Measurements from ENCODE around the gene CACNA1I. TPM values are rescaled to one million over a fixed set of nuclear protein-coding genes. Genes with fewer than 3 reads are reported as not detected.

CACNA1I gene
- total and polyA plus RNA-seq, 2 of the 8 experiments (the other 6 are each of a cell fraction or from before 2014, with no cell fraction given) = 0.77 to 1.2 TPM

DNA sequence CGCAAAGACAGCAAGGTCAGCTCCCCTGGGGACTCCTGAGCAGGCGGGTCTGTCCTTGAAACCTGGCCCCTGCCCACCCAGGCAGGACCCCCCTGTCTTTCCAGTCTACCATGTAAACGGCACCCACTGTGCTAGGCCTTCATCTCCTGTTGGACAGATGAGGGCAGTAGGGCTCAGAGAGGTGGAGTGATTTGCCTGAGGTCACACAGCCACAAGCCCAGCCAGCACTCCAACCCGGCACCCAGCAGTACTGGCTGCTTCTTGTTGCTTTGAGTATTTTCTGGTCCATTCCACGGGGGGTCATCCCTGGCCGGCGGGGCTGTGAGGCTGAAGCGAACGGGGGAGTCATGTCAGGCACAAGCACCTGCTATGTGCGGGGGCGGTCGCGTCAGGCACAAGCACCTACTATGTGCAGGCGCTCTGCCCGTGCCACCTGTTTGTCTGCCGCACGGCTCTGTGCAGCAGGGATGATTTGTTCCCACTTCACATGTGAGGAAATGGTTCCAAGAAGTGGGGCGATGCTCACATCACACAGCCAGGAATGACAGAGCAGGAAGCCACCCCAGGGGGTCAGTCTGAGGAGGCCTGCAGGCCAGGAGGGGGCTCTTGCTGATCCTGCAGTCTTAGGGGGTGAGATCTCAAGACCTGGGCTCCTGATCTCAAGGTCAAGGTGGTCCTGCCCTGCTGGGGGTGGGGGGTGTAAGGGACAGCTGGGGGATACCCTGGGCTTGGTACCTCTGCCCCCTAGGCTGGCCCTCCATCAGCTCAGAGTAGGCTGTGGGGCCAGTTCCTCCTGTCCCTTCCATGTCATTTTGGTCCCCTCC, 110.7 kb downstream of the CACNA1I start:
- Histone ChIP-seq H3K9me3 (ENCODE audit: insufficient read depth in 2 of 2, low read depth in 1 of 2, low read length in 1 of 2) (no peaks in the 10 kb centered on the region), H4K5ac (ENCODE audit: insufficient read length, low read depth, low read length) (no peak overlapping the region), H3K79me1 (ENCODE audit: low read depth, low read length) (no peaks in the 10 kb centered on the region), H3K23ac (ENCODE audit: insufficient read length) (no peak overlapping the region), H2BK5ac (ENCODE audit: low read depth, low read length) (no peak overlapping the region; the same call in 1 of the 2 replicates), H3K9ac (replicated peaks in 1 of 4; ENCODE audit: extremely low read depth in 1 of 4, low read depth in 3 of 4, low read length in 3 of 4) (no peak overlapping the region), H3K79me2 (ENCODE audit: control insufficient read depth in 1 of 2, insufficient read depth in 2 of 2, low read length in 2 of 2) (no peaks in the 10 kb centered on the region), H3K4me2 (ENCODE audit: insufficient read depth in 1 of 2, low read depth in 2 of 2, low read length in 2 of 2) (no peak overlapping the region), H3K4me3 (ENCODE audit: extremely low read depth in 1 of 4, insufficient read depth in 2 of 4, low read depth in 3 of 4, low read length in 4 of 4) (no peak overlapping the region), H3K18ac (ENCODE audit: extremely low read depth, low read length) (no peak overlapping the region), H3K4me1 (replicated peaks in 1 of 4; ENCODE audit: control insufficient read depth in 3 of 4, insufficient read depth in 4 of 4, low read length in 3 of 4) (peaks cover 0 to 11% (median 2%) of the 10 kb centered on the region in 4 experiments; a peak in 4 of 7 replicates), H3K56ac (replicated peaks; ENCODE audit: insufficient read length, low read depth, low read length) (no peak overlapping the region), H4K20me1 (replicated peaks in 1 of 2; ENCODE audit: control insufficient read depth in 1 of 2, insufficient read depth in 2 of 2, low read length in 2 of 2) (peaks cover 0 to 2% of the 10 kb centered on the region in 2 experiments), H3K14ac (ENCODE audit: insufficient read length) (no peak overlapping the region), H4K91ac (replicated peaks; ENCODE audit: insufficient read length, low read length) (no peak overlapping the region), H3K36me3 (ENCODE audit: control insufficient read depth in 2 of 4, insufficient read depth in 4 of 4, low read length in 3 of 4) (no peaks in the 10 kb centered on the region), H2BK120ac (replicated peaks; ENCODE audit: low read depth, low read length) (no peak overlapping the region), H4K8ac (ENCODE audit: extremely low read depth, insufficient read depth, low read length) (no peak overlapping the region; the same call in 1 of the 2 replicates), H2BK20ac (ENCODE audit: low read length) (no peak overlapping the region), H2BK12ac (ENCODE audit: low read depth, low read length) (no peak overlapping the region), H3K27me3 (replicated peaks in 1 of 4; ENCODE audit: control insufficient read depth in 3 of 4, extremely low read depth in 1 of 4, insufficient read depth in 3 of 4, low read length in 3 of 4) (no peaks in the 10 kb centered on the region), H2BK15ac (ENCODE audit: low read length) (no peak overlapping the region), H2AK5ac (ENCODE audit: low read depth, low read length) (no peak overlapping the region), H2AFZ (ENCODE audit: low read length) (no peak overlapping the region), H3K4ac (replicated peaks; ENCODE audit: insufficient read length, low read depth, low read length) (no peak overlapping the region), H3K23me2 (ENCODE audit: low read depth, low read length) (no peaks in the 10 kb centered on the region), H3K27ac (ENCODE audit: low read depth, low read length) (no peak overlapping the region)
- FAIRE-seq (no peak), DNase-seq (ENCODE audit: low read depth in 1 of 2, low spot score in 2 of 2) (no peak)
- POLR2A ChIA-PET (ENCODE audit: partially characterized antibody) = no interaction called here
- CTCF ChIA-PET (ENCODE audit: partially characterized antibody) = interaction anchor here (1.0 to 1.4 kb wide), 4 partner anchors 57 to 187 kb away, joined by 3 to 6 read pairs (median 3); no protein-coding TSS in a partner anchor
- WGBS, 2 experiments (ENCODE audit: extremely low coverage in 1 of 2, insufficient coverage in 1 of 2, insufficient read length in 1 of 2, insufficient replicate concordance in 2 of 2, low coverage in 1 of 2, low lambda C conversion rate in 2 of 2, missing lambda C conversion rate in 1 of 2) = 81% methylated on average over 18 of the region's 18 CpGs; no CpG with 5 or more reads in 1 of the 2 experiments
- TF ChIP-seq CBX5 (IDR thresholded peaks at IDR 0.05; ENCODE audit: low read depth, low read length) (no peak), CTBP2 (IDR thresholded peaks at IDR 0.05; ENCODE audit: borderline replicate concordance, insufficient read depth, insufficient read length, low read length) (no peak)
